Astrocyte (in vitro differentiated cells and primary cell): Measurements from ENCODE around the gene PLCL2. TPM values are rescaled to one million over a fixed set of nuclear protein-coding genes. Genes with fewer than 3 reads are reported as not detected.

ENCODE experiments used
- DNase-seq: peaks from one replicate; pipeline ENCODE4 v3.0.0-alpha.2; 2010; ENCODE audit warnings: low read depth
- FAIRE-seq: peaks from 2 replicates; lab custom pipeline; 2011; peaks lifted over from hg19 to GRCh38; lab: Jason Lieb, UNC
- H2AFZ ChIP-seq: 2 replicates; pipeline ENCODE4 v1.6.0; 2012; ENCODE audit warnings: low read depth, low read length, inconsistent platforms
- H3K27ac ChIP-seq: 2 replicates; pipeline ENCODE4 v1.5.1; 2011; ENCODE audit warnings: low read depth, low read length, inconsistent platforms
- H3K27me3 ChIP-seq: 2 replicates; pipeline ENCODE4 v1.6.0; 2011; ENCODE audit warnings: low read length, inconsistent platforms; ENCODE audit not compliant: insufficient read depth
- H3K36me3 ChIP-seq: 2 replicates; pipeline ENCODE4 v1.5.1; 2011; ENCODE audit warnings: low read length, inconsistent platforms; ENCODE audit not compliant: insufficient read depth
- H3K4me1 ChIP-seq: 2 replicates; pipeline ENCODE4 v1.5.1; 2011; ENCODE audit warnings: low read length, inconsistent platforms; ENCODE audit not compliant: insufficient read depth
- H3K4me2 ChIP-seq: 2 replicates; pipeline ENCODE4 v1.6.0; 2012; ENCODE audit warnings: low read length, inconsistent platforms
- H3K4me3 ChIP-seq: 2 replicates; pipeline ENCODE4 v1.5.1; 2011; ENCODE audit warnings: low read depth, mild to moderate bottlenecking, low read length, inconsistent platforms; ENCODE audit not compliant: insufficient read depth
- H3K79me2 ChIP-seq: 2 replicates; pipeline ENCODE4 v1.6.0; 2012; ENCODE audit warnings: mild to moderate bottlenecking, low read length, inconsistent platforms; ENCODE audit not compliant: insufficient read depth
- H3K9ac ChIP-seq: 2 replicates; pipeline ENCODE4 v1.6.0; 2012; ENCODE audit warnings: mild to moderate bottlenecking, low read length, inconsistent platforms
- H3K9me3 ChIP-seq: 2 replicates; pipeline ENCODE4 v1.5.1; 2012; ENCODE audit warnings: low read depth, mild to moderate bottlenecking, low read length, inconsistent platforms; ENCODE audit not compliant: insufficient read depth
- H4K20me1 ChIP-seq: 2 replicates; pipeline ENCODE4 v1.6.0; 2012; ENCODE audit warnings: low read length, inconsistent platforms; ENCODE audit not compliant: insufficient read depth
- H3K27ac Mint-ChIP-seq: one replicate; pipeline ENCODE4 v1.8.0; 2021; ENCODE audit warnings: mild to moderate bottlenecking, mixed read lengths; ENCODE audit not compliant: unreplicated experiment
- H3K27me3 Mint-ChIP-seq: one replicate; pipeline ENCODE4 v1.8.0; 2021; ENCODE audit warnings: low read depth, mixed read lengths; ENCODE audit not compliant: unreplicated experiment
- H3K36me3 Mint-ChIP-seq: one replicate; pipeline ENCODE4 v1.8.0; 2021; ENCODE audit warnings: low read depth, mixed read lengths; ENCODE audit not compliant: unreplicated experiment
- H3K4me1 Mint-ChIP-seq: one replicate; pipeline ENCODE4 v1.8.0; 2021; ENCODE audit warnings: low read depth, mixed read lengths; ENCODE audit not compliant: unreplicated experiment
- H3K4me3 Mint-ChIP-seq: one replicate; pipeline ENCODE4 v1.8.0; 2021; ENCODE audit warnings: mild to moderate bottlenecking, moderate library complexity, mixed read lengths; ENCODE audit not compliant: unreplicated experiment
- H3K9me3 Mint-ChIP-seq: one replicate; pipeline ENCODE4 v1.8.0; 2021; ENCODE audit warnings: mild to moderate bottlenecking, mixed read lengths; ENCODE audit not compliant: unreplicated experiment
- EZH2 ChIP-seq: IDR thresholded peaks from 2 replicates; pipeline ENCODE4 v1.6.1; 2012; ENCODE audit warnings: mild to moderate bottlenecking, low read length, inconsistent platforms; ENCODE audit not compliant: insufficient read depth
- total RNA-seq: library from RNA; stranded (reverse); gene quantifications from 2 replicates; pipeline ENCODE4 v1.2.1, GENCODE V29; 2021
- TF ChIP-seq, protein P1 (sequence below): IDR thresholded peaks from 2 replicates; pipeline ENCODE4 v1.5.1; 2011; ENCODE audit warnings: low read depth, mild to moderate bottlenecking, inconsistent platforms, low read length, moderate library complexity; ENCODE audit not compliant: insufficient read depth

Gene PLCL2
- total RNA-seq, 1 donor from 2014 or later = 3.9 TPM

DNA sequence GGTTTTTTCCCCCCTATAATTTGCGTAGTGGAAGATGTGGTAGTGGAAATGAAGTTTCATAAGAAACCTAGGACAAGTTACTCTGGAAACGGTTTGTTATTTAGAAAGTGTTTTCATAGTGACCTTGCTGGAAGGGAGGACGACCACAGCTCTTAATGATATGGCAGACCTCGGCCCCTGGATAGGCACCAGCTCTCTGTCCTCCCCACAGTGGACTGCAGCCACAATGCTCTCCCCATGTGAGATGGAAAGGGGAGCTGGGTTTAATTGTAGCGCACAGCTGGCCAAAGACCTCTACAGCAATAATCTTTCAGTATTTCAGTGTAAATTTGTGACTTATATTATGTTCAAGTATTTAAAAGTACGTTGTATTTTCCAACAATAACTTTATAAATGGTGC lies 151.2 kb downstream of the PLCL2 start:
- Mint-ChIP-seq H3K4me3 (no peak overlapping the region), H3K27ac (no peak overlapping the region), H3K27me3 (no peaks in the 10 kb centered on the region), H3K9me3 (no peaks in the 10 kb centered on the region), H3K4me1 (peaks cover 6% of the 10 kb centered on the region), H3K36me3 (no peaks in the 10 kb centered on the region)
- no peaks in the 10 kb centered on the region for H3K79me2 ChIP-seq
- H3K9ac ChIP-seq = no peak overlapping the region
- TF ChIP-seq EZH2 = no peak
- TF ChIP-seq, protein P1, sequence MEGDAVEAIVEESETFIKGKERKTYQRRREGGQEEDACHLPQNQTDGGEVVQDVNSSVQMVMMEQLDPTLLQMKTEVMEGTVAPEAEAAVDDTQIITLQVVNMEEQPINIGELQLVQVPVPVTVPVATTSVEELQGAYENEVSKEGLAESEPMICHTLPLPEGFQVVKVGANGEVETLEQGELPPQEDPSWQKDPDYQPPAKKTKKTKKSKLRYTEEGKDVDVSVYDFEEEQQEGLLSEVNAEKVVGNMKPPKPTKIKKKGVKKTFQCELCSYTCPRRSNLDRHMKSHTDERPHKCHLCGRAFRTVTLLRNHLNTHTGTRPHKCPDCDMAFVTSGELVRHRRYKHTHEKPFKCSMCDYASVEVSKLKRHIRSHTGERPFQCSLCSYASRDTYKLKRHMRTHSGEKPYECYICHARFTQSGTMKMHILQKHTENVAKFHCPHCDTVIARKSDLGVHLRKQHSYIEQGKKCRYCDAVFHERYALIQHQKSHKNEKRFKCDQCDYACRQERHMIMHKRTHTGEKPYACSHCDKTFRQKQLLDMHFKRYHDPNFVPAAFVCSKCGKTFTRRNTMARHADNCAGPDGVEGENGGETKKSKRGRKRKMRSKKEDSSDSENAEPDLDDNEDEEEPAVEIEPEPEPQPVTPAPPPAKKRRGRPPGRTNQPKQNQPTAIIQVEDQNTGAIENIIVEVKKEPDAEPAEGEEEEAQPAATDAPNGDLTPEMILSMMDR = no peak
- DNase-seq = no peak
- no peak overlapping the region for H3K4me2 ChIP-seq
- no peak overlapping the region for H3K4me3 ChIP-seq
- FAIRE-seq = no peak
- no peak overlapping the region for H2AFZ ChIP-seq
- H4K20me1 ChIP-seq = no peaks in the 10 kb centered on the region
- H3K9me3 ChIP-seq = no peaks in the 10 kb centered on the region
- H3K4me1 ChIP-seq = peaks cover 22% of the 10 kb centered on the region
- no peak overlapping the region for H3K27ac ChIP-seq
- H3K36me3 ChIP-seq = no peaks in the 10 kb centered on the region
- H3K27me3 ChIP-seq = no peaks in the 10 kb centered on the region

DNA sequence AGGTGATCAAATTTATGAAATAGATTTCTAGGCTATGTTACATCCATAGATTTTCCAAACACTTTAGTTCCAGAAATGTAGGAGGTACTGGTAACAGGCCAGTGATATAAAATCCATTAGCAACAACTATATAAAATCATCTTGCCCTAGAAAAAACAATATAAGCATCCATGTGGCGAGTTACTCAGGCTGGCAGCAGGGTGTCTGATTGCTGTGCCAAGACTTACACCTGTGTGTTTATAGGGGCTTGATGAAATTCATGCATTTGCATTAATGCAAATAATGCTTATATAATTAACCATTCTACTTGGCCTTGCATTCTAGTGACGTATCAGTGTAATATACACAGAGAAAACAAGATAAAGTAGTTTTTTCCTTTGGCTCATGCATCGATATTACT lies 153.4 kb downstream of the PLCL2 start:
- Histone ChIP-seq H3K9ac (no peak overlapping the region), H4K20me1 (no peaks in the 10 kb centered on the region), H3K36me3 (no peaks in the 10 kb centered on the region), H2AFZ (no peak overlapping the region), H3K4me3 (no peak overlapping the region), H3K27me3 (no peaks in the 10 kb centered on the region), H3K4me1 (peaks cover 27% of the 10 kb centered on the region), H3K4me2 (no peak overlapping the region), H3K27ac (no peak overlapping the region), H3K9me3 (no peaks in the 10 kb centered on the region), H3K79me2 (no peaks in the 10 kb centered on the region)
- Mint-ChIP-seq H3K27ac (no peak overlapping the region), H3K4me1 (peaks cover 6% of the 10 kb centered on the region), H3K4me3 (no peak overlapping the region), H3K36me3 (no peaks in the 10 kb centered on the region), H3K9me3 (no peaks in the 10 kb centered on the region), H3K27me3 (no peaks in the 10 kb centered on the region)
- no peak for FAIRE-seq
- TF ChIP-seq EZH2 = no peak
- TF ChIP-seq, protein P1 = no peak
- DNase-seq = no peak

DNA sequence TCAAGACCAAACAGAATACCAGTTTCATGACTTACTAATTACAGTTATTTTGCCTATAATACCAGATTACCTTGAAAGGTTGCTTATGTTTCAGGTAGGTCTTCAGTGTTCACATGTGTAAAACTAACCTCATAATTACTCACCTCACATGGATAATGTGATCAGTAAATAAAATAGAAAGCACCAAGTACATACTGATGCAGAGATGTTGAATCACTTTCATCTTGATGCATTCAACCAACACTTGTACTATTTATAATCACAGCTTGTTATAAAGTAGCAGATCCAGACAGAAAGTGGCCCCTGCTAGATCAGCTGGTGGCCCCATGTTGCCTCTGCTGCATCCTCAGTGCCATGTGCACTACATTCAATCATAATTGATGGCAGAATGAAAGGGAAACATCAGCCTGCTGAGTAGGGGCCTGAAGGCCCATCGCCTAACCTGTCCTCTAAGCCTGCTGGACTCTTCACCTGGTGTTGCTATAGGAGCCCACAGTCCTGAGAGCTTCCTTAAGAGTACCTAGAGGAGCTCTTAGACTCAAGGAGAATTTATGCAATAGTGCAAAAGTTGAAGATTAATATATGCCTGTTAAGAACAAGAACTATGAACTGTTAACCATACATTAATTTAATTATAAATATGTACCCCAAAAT lies 154.3 kb downstream of the PLCL2 start:
- Histone ChIP-seq H3K4me1 (peaks cover 27% of the 10 kb centered on the region), H3K79me2 (no peaks in the 10 kb centered on the region), H2AFZ (no peak overlapping the region), H3K9me3 (no peaks in the 10 kb centered on the region), H3K9ac (no peak overlapping the region), H4K20me1 (no peaks in the 10 kb centered on the region), H3K27me3 (no peaks in the 10 kb centered on the region), H3K4me3 (no peak overlapping the region), H3K4me2 (peak overlapping the region; percentile 29), H3K27ac (peak overlapping the region; percentile 73), H3K36me3 (no peaks in the 10 kb centered on the region)
- no peak overlapping the region for H3K4me3 Mint-ChIP-seq
- FAIRE-seq (no peak), DNase-seq (no peak)
- H3K36me3 Mint-ChIP-seq = no peaks in the 10 kb centered on the region
- no peaks in the 10 kb centered on the region for H3K27me3 Mint-ChIP-seq
- no peaks in the 10 kb centered on the region for H3K9me3 Mint-ChIP-seq
- TF ChIP-seq EZH2 = no peak
- TF ChIP-seq, protein P1 = no peak
- H3K4me1 Mint-ChIP-seq = peaks cover 6% of the 10 kb centered on the region
- H3K27ac Mint-ChIP-seq = peak overlapping the region; percentile 26
